GM18502 (cell line): ENCODE data around the gene ZNF524.
A peak's percentile ranks its signal among the peaks of the same experiment; 100 is the strongest.

Experiments used
- ATAC-seq: cut with Tn5 transposase; IDR thresholded peaks from one replicate; pipeline ENCODE4 v1.9.1; 2021; ENCODE audit warnings: mild to moderate bottlenecking; ENCODE audit not compliant: unreplicated experiment, poor library complexity

The ZNF524 gene

DNA sequence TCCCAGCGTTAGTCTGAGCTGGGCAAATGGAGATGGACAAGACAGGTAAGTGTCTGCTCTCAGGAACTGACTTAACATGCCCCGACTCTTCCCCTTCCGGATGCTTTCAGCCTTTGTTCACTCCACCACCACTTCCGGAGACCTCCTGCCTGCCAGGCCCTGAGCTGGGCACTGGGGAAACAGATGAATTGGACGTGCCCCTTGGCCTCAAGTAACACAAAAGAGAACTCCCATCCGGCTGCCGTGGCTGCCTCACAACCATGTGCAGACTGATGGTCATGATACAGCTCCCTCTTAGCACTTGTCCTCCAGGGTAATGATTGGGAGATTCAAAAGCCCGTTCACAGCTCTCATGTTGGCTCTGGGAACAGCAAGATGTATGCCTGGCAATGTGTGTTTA, 17.3 kb downstream of the ZNF524 start:
- ATAC-seq, result no peak

DNA sequence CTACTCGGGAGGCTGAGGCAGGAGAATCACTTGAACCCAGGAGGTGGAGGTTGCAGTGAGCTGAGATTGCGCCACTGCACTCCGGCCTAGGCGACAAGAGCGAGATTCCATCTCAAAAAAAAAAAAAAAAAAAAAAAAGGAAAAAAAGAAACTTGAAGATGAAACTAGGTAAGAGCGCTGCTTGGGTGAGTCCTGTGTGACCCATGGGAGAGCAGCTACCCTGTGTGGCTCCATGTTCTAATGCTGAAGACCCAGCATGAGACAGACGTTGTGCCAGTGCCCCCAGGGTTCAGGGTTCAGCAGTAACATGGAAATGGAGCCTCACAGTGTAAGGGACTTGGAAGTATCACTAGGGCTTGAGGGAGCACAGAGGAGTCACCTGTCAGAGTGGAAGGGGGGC, 18.3 kb downstream of the ZNF524 start:
- ATAC-seq, result no peak

DNA sequence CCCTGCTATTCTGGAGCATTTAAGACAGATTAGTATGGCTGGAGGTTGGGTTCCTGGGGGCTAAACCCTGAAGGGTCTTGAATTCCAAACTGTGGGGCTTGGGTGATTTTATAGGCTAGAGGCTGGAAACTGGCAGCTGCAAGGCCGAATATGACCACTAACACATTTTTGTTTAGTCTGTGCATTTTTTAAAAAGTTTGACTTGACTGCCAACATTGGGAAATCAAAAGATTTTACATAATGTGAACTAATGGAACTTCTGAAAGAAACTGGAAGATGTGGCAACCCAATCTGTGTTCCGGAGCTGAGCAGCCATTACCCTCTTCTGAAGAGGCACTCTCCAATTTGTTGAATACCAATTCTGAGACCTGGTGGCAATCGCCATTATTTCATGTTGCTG, 19.2 kb downstream of the ZNF524 start:
- ATAC-seq, result no peak

- no peak for ATAC-seq
Observed at GRCh38 chr19:55620410-55621204, 20.5 kb downstream of the ZNF524 start.

GRCh38 chr19:55621205-55621672, 21.2 kb downstream of the ZNF524 start:
- ATAC-seq, result no peak

- no peak for ATAC-seq
Observed at GRCh38 chr19:55621673-55622231, 21.7 kb downstream of the ZNF524 start.

DNA sequence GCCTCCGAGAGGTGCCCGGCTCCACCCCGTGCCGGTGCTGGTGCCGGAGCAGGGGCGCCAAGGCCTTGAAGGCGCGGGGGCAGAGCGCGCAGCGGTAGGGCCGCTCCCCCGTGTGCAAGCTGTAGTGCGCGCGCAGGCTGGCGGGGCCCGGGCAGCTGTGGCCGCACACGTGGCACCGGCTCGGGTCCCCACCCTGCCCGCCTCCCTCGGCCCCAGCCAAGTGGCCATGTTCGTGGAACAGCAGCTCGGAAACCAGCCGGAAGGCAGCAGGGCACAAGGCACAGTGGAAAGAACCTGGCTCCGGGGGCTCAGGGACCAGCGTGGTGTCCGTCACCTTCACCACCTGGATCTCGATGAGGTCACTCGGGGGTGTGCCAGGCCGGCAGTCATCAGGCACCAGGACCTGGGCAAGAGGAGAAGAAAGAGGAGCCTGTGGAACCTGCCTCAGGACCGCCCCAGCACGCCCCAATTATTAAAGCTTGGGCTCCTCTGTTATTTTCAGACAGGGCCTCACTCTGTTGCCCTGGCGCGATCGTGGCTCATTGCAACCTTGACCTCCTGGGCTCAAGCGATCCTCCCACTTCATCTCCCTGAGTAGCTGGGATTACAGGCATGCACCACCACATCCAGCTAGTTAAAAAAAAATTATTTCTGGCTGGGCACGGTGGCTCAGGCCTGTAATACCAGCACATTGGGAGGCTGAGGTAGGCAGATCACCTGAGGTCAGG, 22.3 kb downstream of the ZNF524 start:
- ATAC-seq, result no peak

- no peak for ATAC-seq
Observed at GRCh38 chr19:55623130-55623529, 23.0 kb downstream of the ZNF524 start.

GRCh38 chr19:55623561-55623960, 23.5 kb downstream of the ZNF524 start:
- no peak for ATAC-seq

- ATAC-seq, result peak; percentile 63
Observed at GRCh38 chr19:55624109-55625003, 24.3 kb downstream of the ZNF524 start, which contains the start of gene ZNF784. TSS of gene ZNF784 (minus strand) at chr19:55624566. CDS start at chr19:55624561, 5 bp downstream.

DNA sequence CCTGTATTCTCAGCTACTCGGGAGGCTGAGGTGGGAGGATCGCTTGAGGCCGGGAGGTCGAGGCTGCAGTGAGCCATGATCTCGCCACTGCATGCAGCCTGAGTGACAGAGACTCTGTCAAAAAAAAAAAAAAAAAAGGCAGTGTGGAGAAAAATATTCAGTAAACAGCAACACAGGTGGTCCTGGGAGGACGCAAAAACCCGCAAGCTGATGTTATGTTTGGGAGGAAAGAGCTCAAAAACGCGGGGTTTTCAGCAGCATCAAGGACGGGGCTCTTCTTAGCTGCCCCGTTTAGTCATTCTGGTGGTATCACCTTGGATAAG, 24.9 kb downstream of the ZNF524 start:
- ATAC-seq, result no peak

DNA sequence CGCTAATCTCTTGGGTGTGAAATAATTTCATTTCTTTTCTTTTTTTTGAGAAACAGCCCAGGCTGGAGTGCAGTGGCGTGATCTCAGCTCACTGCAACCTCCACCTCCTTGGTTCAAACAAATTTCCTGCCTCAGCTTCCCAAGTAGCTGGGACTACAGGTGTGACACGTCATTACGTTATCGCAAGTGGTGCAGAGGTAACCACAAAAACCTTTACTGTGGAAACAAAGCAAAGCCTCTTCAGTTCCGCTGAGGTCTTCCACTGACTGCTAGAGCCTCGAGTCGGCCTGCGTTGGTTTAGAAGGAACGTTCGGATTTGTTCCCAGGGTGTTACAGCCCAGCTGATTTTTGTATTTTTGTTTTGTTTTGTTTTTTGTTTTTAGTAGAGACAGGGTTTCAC, 26.3 kb downstream of the ZNF524 start:
- no peak for ATAC-seq

- ATAC-seq, result no peak
Observed at GRCh38 chr19:55632463-55632834, 32.4 kb downstream of the ZNF524 start.

DNA sequence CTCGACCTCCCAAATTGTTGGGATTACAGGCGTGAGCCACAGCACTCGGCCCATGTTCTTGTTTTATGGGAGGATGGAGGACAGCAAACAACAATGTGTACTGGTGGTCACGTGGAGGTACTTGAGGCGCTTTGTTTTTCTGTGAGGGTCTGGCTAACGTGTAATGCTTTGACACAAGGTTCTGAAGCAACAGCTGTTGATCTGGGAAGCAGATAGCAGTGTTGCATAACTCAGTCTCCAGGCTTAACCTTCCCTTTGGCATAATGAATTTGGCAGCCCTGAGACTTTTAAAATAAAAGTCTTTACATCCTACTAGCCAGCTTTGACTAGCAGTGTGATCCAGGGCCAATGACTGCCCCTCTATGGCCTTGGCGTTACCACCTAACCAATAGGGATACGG, 33.8 kb downstream of the ZNF524 start:
- ATAC-seq, result no peak

GRCh38 chr19:55635334-55635717, 35.2 kb downstream of the ZNF524 start:
- no peak for ATAC-seq

DNA sequence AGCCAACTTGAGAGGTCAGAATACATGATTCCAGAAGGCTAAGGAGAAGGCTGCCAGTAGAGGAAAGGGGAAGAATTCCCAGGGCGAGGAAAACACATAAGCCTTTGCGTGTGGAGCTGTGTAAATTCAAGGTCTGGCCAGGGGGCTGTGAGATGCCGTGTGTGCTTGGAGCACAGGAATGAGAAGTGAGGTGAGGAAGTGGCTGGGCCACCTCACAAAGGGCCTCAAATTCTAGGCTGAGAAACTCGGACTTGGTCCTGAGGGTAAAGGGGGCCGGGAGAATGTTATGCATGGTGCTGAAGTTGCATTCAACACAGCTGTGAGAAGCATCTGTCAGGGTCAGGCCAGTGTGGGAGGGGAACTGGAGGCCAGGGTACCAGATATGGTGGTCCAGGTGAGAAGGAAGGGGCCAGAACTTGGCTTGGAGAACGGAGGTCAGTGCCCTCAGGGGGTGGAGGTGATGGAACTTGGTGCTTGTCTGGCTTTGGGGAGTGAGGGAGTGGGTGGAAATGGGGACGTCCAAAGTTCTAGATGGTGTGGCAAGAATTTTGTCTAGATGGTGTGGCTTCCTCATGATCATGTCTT, 35.9 kb downstream of the ZNF524 start:
- no peak for ATAC-seq

- no peak for ATAC-seq
Observed at GRCh38 chr19:55636723-55637122, 36.6 kb downstream of the ZNF524 start.

DNA sequence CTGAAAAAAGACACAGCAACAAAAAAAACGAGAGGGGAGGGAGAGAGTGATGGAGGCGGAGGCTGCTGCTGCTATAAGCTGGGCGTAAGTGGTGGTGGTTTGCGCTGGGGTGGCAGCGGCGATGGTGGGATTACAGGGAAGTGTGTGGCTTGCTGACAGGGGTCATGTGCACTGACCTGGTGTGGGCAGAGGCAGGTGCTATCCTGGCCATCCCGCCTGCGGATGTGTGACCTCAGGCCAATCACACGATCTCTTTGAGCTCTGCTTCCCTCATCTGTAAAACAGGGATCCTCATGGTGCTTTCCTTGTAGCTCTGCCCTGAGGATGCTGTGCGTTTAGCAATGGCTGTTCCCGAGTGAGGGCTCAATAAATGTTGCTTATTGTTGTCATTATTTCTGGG, 37.4 kb downstream of the ZNF524 start:
- no peak for ATAC-seq

DNA sequence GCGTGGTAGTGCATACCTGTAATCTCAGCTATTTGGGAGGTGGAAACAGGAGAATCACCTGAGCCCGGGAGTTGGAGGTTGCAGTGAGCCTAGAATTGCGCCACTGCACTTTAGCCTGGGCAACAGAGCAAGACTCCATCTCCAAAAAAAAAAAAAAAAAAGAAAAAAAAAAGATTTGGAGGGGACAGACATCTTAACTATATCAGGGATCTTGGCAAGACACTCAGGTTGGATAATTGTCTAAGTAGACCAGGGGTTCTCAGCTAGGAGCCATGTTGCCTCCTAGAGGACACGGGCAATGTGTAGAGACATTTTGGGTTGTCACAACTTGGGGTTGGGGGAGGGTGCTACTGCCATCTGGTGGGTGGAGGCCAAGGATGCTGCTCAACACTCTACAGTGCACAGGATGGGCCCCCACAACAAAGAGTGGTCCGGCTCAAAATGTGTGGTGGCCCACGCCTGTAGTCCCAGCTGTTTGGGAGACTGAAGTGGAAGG, 38.8 kb downstream of the ZNF524 start:
- no peak for ATAC-seq

- peak; percentile 19 for ATAC-seq
Observed at GRCh38 chr19:55640043-55640576, 40.0 kb downstream of the ZNF524 start.
